OCI-M1 (cell line): ENCODE measurements around the gene CES3.

ENCODE experiments used
- DNase-seq: peaks from one replicate; lab custom pipeline; 2025; lab: John Stamatoyannopoulos, UW

CES3 gene

GRCh38 chr16:67009158-67009557 is 48.1 kb downstream of the CES3 start:
- no peak for DNase-seq

- no peak for DNase-seq
Measured at GRCh38 chr16:67011274-67011673, 50.2 kb downstream of the CES3 start.

GRCh38 chr16:67013233-67013822 is 52.3 kb downstream of the CES3 start:
- no peak for DNase-seq

DNA sequence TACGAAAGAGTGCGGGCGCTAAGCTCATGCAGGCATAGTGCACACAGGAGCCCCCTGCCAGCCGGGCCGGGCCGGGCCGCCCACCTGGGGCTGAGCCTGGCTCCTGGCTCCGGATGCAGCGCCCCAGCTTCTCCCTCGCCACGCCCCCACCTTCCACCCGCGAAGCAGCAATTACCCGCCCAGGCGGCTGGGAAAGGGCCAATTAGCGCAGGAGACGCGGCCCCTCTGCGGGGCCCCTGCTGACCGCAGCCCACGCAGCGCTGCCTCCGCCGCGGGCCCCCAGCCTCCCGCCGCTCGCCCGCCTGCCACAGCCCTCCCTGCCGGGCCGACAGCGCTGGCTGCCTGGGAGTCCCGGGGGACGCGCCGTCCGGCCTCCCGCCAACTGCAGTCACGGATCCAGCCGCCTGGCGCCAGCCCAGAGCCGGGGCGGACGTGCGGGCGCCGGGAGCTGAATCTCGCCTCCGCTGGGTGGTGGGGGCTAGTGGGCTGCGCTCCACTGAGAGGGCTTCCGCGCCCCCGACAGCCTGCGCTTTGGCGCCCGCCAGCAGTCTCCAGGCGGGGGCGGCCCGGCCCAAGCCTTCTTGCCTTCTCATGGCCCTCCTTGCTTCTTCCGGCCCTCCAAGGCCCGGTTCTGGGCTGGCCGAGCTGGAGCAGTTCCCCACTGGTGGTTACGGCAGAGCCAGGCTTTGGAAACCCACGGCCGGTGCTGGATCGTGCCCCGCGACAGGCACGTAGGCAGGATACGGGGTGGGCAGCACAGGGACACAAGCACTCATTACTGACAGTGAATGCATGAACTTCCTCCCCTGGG is 53.0 kb downstream of the CES3 start:
- DNase-seq: peak; percentile 68

- no peak for DNase-seq
Measured at GRCh38 chr16:67014634-67015312, 53.7 kb downstream of the CES3 start.

GRCh38 chr16:67015313-67015731 is 54.3 kb downstream of the CES3 start:
- peak; percentile 12 for DNase-seq

DNA sequence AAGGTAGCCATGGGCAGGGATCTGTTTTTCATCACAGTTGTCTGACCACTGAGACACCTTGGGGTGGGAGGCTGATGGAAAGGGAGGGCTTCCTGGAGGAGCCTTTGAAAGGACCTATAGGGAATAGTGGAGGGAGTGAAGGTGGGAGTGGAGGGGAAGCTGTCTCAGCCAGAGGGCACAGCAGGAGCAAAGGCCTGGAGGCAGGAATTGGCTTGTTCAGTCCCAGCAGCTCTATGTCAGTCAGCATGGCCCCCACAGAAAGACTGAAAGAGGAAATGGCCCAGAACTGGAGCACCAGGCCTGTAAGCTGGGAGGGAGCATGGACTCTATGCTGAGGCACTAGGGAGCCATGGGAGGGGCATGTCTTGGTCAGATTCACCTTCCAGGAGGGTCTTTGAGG is 55.1 kb downstream of the CES3 start:
- DNase-seq: no peak

- DNase-seq: no peak
Measured at GRCh38 chr16:67016681-67017420, 55.8 kb downstream of the CES3 start.

DNA sequence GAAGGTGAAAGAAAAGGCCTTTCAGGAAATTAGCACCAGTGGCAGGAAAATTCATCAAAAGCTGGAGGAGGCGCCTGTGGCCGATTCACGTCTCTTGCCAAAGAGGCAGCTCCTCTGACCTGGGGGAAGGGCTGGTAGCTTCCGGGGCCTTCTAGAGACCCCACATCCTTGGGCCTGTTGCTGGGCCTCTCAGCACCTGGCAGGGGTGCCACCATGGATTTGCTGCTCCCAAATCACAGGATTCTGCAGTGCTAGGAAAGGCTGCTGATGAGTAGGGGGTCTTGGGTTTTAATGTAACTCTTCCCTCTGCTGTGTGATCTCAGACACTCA is 56.3 kb downstream of the CES3 start:
- no peak for DNase-seq

DNA sequence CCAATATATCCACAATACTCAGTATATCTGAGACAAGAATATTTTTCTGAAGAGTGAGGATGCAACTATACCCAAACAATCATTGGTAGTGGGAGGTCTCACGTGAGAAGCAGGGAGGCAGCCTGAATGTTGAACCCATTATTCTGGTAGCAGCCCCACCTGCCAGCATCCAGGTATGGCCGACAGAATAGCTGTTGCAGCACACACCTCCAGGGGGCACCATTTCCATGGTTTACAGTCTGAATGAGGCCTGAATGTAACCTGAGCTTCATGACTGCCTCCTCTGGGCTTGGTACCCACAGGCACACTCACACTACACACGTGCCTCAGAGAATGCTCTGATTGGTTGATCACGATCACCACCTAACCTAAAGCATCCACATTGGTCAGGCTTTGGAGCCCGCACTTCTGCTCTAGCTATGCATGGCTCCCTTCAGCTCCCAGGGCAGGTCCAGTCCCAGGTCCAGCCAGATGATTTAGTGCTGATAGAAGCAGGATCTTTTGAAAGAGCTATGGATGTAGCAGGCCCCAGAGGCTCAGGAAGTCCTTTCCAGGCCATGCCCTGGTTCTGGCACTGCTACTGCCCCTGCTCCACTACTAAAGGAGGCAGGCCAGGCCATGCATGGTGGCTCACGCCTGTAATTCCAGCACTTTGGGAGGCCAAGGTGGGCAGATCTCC is 56.9 kb downstream of the CES3 start:
- peak; percentile 94 for DNase-seq

DNA sequence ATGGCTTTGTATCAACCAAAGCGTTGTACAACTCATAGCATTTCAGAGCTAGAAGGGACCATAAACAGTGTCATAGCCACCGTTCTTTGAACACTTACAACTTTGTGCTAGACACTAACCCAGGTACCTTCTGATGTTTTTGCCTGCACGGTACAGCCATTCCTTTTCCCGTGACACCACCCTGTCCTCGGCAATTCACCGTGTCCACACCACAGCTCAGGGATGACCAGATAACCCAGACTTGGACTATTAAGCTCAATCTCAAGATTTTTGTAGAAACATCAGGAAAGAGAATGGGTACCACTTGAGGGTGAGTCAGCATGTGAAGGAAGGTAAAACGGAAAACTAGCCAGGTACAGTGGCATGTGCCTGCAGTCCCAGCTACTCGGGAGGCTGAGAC is 58.1 kb downstream of the CES3 start:
- no peak for DNase-seq

DNA sequence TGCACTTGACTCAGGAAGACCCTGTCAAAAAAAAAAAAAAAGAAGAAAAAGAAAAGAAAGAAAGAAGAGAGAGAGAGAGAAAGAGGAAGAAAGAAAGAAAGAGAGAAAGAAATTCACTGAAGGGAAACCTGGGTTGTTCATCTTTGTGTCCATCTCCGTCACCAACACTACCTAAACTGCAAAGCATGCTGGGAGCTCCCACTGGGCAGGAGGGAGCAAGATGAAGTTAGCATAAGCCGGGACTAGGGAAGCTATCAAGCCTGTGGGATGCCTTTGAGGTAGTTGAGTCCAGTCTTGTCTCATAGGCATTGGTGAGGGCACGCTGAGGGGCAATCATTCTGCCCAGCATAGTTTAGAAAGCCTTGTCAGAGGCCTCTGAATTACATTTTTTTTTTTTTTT is 60.3 kb downstream of the CES3 start:
- no peak for DNase-seq

DNA sequence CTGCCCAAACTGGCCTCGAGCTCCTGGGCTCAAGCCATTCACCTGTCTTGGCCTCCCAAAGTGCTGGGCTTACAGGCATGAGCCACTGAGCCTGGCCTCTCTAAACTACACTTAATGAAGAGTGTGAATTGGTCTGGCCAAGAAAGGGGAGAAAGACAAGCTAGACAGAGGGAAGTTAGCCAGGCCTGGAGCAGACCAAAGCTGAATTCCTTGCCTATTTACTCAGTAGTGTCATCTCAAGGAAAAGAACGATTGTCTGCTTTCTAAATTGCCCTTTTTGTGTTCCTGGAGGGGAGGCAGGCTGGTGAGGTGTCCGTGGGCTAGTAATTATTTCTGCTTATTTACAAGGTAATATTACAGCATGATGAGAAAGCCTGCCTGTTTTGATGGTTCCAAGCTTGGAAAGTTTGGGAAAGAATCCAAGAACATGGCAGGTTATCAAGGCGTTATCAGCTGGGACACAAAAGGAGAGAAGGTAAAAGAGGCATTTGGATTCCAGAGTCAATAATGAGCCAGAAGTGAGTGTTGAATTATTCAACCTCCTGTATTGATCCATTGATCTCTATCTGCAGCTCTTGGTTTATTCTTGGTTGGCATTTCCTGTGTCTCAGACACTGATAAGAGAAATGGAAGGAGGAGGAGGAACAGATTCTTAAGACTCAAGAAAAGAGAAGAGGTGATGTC is 61.6 kb downstream of the CES3 start:
- DNase-seq: no peak

- DNase-seq: no peak
Measured at GRCh38 chr16:67023689-67024088, 62.6 kb downstream of the CES3 start.
